Mesendoderm (in vitro differentiated cells): ENCODE measurements around the gene ADGRG6. TPM values are rescaled to one million over a fixed set of nuclear protein-coding genes. Genes with fewer than 3 reads are reported as not detected.

Experiments
- DNase-seq: peaks from one replicate; pipeline ENCODE4 v3.0.0; 2013
- H2AK5ac ChIP-seq: 2 replicates; pipeline ENCODE4 v1.6.1; 2013; ENCODE audit warnings: low read length, inconsistent platforms
- H2BK120ac ChIP-seq: 2 replicates; pipeline ENCODE4 v1.6.1; 2013; ENCODE audit warnings: low read depth, mild to moderate bottlenecking, low read length, moderate library complexity, mixed read lengths
- H2BK15ac ChIP-seq: replicated peaks from 2 replicates; pipeline ENCODE4 v1.6.1; 2013; ENCODE audit warnings: low read depth, mild to moderate bottlenecking, moderate library complexity
- H2BK5ac ChIP-seq: 2 replicates; pipeline ENCODE4 v1.6.1; 2013; ENCODE audit warnings: low read length, inconsistent platforms
- H3K18ac ChIP-seq: 2 replicates; pipeline ENCODE4 v1.6.1; 2013; ENCODE audit warnings: mild to moderate bottlenecking, low read length, mixed read lengths
- H3K23ac ChIP-seq: one replicate; pipeline ENCODE4 v1.6.1; 2013; ENCODE audit warnings: low read length
- H3K27ac ChIP-seq: 2 replicates; pipeline ENCODE4 v1.5.1; 2013; ENCODE audit warnings: low read depth, mild to moderate bottlenecking, inconsistent platforms, low read length, moderate library complexity
- H3K27me3 ChIP-seq: 2 replicates; pipeline ENCODE4 v1.6.1; 2013; ENCODE audit warnings: low read length, control low read depth, mild to moderate bottlenecking, inconsistent platforms; ENCODE audit not compliant: insufficient read depth, poor library complexity
- H3K36me3 ChIP-seq: 2 replicates; pipeline ENCODE4 v1.6.1; 2013; ENCODE audit warnings: low read length, inconsistent platforms; ENCODE audit not compliant: control insufficient read depth, insufficient read depth
- H3K4ac ChIP-seq: one replicate; pipeline ENCODE4 v1.6.1; 2013; ENCODE audit warnings: low read depth, mild to moderate bottlenecking, low read length, moderate library complexity
- H3K4me1 ChIP-seq: 2 replicates; pipeline ENCODE4 v1.6.1; 2013; ENCODE audit warnings: low read depth, low read length, inconsistent platforms; ENCODE audit not compliant: control insufficient read depth
- H3K4me2 ChIP-seq: 2 replicates; pipeline ENCODE4 v1.6.1; 2013; ENCODE audit warnings: low read length
- H3K4me3 ChIP-seq: 2 replicates; pipeline ENCODE4 v1.5.1; 2013; ENCODE audit warnings: mild to moderate bottlenecking, low read length
- H3K56ac ChIP-seq: one replicate; pipeline ENCODE4 v1.6.1; 2013; ENCODE audit warnings: low read length
- H3K79me1 ChIP-seq: 2 replicates; pipeline ENCODE4 v1.6.1; 2013; ENCODE audit warnings: low read length, inconsistent platforms
- H3K79me2 ChIP-seq: 2 replicates; pipeline ENCODE4 v1.6.1; 2013; ENCODE audit warnings: mild to moderate bottlenecking, low read length; ENCODE audit not compliant: control insufficient read depth, insufficient read depth
- H3K9ac ChIP-seq: 2 replicates; pipeline ENCODE4 v1.6.1; 2013; ENCODE audit warnings: low read length, inconsistent platforms
- H4K5ac ChIP-seq: one replicate; pipeline ENCODE4 v1.6.1; 2013; ENCODE audit warnings: low read length
- H4K8ac ChIP-seq: one replicate; pipeline ENCODE4 v1.6.1; 2013; ENCODE audit warnings: low read depth, mild to moderate bottlenecking, control low read depth, low read length, moderate library complexity
- WGBS: extraction: QIAGEN DNeasy Blood & Tissue Kit; methylation state at CpG from one replicate; pipeline ENCODE4 v1.1.7; 2013; ENCODE audit warnings: low lambda C conversion rate, missing lambda C conversion rate; ENCODE audit not compliant: insufficient coverage; ENCODE audit errors: extremely low coverage; 5-methylcytosine and 5-hydroxymethylcytosine counted together
- polyA plus RNA-seq, 2 experiments: library from polyadenylated mRNA; stranded (reverse); fragments of 200-250 nt; gene quantifications; one replicate each; pipeline ENCODE4 v1.2.3, GENCODE V29; 2013

The ADGRG6 gene
- 1.8 TPM for polyA plus RNA-seq (2013, experiment 1 of 2)
- polyA plus RNA-seq (2013, experiment 2 of 2): 2.1 TPM

DNA sequence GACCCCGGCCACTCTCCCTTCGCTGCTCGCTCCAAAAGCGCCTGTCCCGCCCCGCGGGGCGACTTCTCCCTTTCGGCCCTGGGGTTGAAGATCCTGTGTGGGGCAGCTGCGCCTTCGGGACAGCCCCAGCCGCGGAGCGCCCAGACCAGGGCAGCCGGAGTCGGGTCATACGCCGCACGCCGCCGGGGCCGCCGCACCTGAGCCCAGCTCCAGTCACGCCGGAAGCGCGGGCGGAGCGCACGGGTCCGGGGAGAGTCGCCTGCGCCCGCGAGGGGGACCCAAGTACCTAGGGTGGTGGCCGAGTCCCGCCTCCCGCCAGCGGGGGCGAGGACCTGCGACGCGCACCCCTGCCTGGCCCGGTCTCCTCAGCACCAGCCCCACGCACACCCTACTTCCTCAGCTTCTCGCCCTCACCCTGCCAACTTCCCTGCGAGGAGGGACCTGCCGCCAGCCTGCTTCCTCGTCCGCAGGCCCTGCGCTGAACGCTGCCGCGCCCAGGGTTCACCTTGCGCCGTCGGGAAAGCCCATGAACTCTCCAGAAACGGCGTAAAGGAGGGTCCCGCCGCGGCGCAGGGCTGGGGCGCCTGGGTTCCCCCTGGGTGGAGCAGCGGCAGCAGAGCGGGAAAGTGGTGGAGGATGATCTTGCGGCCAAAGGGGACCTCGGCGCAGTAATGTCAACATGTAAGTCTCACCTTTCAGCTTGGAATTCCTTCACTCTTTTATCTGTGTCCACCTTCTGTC, at the start of gene ADGRG6:
Gene ADGRG6 (plus strand): TSS at position 357 of the 741 bp plus-strand sequence. CDS start 323 bp downstream, at position 680.
- Histone ChIP-seq H4K8ac (no peak within 1 kb of the TSS), H3K79me1 (no peaks in the 10 kb centered on the region), H3K56ac (peak within 1 kb of the TSS; percentile 77), H2AK5ac (no peak within 1 kb of the TSS), H2BK120ac (no peak within 1 kb of the TSS), H3K4me2 (peak within 1 kb of the TSS; percentile 69), H2BK15ac (no peak within 1 kb of the TSS), H3K36me3 (no peaks in the 10 kb centered on the region), H3K18ac (peak within 1 kb of the TSS; percentile 33), H3K79me2 (no peaks in the 10 kb centered on the region), H3K23ac (no peak within 1 kb of the TSS), H3K4me1 (no peaks in the 10 kb centered on the region), H3K27me3 (no peaks in the 10 kb centered on the region), H2BK5ac (no peak within 1 kb of the TSS), H3K27ac (no peak within 1 kb of the TSS), H3K4ac (no peak within 1 kb of the TSS), H3K4me3 (peak within 1 kb of the TSS; percentile 47), H4K5ac (no peak within 1 kb of the TSS), H3K9ac (peak within 1 kb of the TSS; percentile 53)
- DNase-seq: peak; percentile 77
- WGBS: no CpG with 5 or more reads among the region's 69 CpGs

DNA sequence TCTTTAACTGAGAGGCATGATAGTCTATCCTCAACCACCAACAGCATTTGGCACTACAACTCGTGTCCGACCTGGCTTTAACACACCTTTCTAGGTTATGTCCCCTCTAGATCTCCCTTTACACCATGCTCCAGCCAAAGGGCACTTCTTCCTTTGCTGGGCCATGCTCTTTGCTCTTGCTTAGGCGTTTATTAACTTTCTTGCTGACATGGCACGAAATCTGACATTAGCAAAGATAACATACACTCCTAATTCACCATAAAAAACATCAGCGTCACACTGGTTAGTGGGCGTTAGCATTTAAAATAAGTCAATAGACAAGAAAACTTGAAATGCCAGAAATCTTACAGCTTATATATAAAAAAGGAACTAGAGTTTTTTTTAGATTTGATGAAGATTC, 47.3 kb upstream of the ADGRG6 start:
- Histone ChIP-seq H3K23ac (no peak overlapping the region), H3K4ac (no peak overlapping the region), H3K9ac (no peak overlapping the region), H3K56ac (no peak overlapping the region), H2AK5ac (no peak overlapping the region), H3K79me2 (no peaks in the 10 kb centered on the region), H3K79me1 (no peaks in the 10 kb centered on the region), H3K4me2 (no peak overlapping the region), H2BK120ac (no peak overlapping the region), H2BK5ac (no peak overlapping the region), H4K8ac (no peak overlapping the region), H3K36me3 (no peaks in the 10 kb centered on the region), H3K27me3 (no peaks in the 10 kb centered on the region), H3K4me1 (no peaks in the 10 kb centered on the region), H3K4me3 (no peak overlapping the region), H2BK15ac (no peak overlapping the region), H3K27ac (no peak overlapping the region), H4K5ac (no peak overlapping the region), H3K18ac (no peak overlapping the region)
- WGBS: no CpG with 5 or more reads among the region's 6 CpGs
- no peak for DNase-seq

DNA sequence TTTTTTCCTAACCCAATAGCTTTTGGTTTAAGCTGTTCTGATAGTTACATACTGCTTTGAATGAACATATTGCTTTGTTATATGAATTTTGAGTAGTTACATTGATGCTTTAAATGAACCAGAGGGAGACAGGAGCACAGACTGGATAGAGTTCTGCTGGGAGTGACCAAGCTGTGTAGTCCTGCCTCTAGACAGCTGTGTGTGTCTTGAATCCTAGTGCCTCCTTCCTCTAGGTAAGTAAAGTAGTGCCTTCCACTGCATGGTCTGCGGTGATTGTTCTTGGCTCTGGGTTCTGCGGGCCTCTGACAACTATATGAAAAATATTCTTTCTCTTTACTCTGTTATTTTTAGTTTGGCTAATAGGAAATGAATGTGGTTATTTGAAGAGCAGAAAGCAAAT, 46.0 kb upstream of the ADGRG6 start:
- Histone ChIP-seq H3K4me3 (no peak overlapping the region), H3K18ac (no peak overlapping the region), H3K79me2 (no peaks in the 10 kb centered on the region), H2BK5ac (no peak overlapping the region), H3K9ac (no peak overlapping the region), H3K4ac (no peak overlapping the region), H3K27ac (no peak overlapping the region), H3K27me3 (no peaks in the 10 kb centered on the region), H2BK120ac (no peak overlapping the region), H3K56ac (no peak overlapping the region), H3K36me3 (no peaks in the 10 kb centered on the region), H4K5ac (no peak overlapping the region), H3K79me1 (no peaks in the 10 kb centered on the region), H4K8ac (no peak overlapping the region), H3K23ac (no peak overlapping the region), H3K4me2 (no peak overlapping the region), H2BK15ac (no peak overlapping the region), H2AK5ac (no peak overlapping the region), H3K4me1 (no peaks in the 10 kb centered on the region)
- no peak for DNase-seq
- WGBS: no CpG with 5 or more reads among the region's 2 CpGs

DNA sequence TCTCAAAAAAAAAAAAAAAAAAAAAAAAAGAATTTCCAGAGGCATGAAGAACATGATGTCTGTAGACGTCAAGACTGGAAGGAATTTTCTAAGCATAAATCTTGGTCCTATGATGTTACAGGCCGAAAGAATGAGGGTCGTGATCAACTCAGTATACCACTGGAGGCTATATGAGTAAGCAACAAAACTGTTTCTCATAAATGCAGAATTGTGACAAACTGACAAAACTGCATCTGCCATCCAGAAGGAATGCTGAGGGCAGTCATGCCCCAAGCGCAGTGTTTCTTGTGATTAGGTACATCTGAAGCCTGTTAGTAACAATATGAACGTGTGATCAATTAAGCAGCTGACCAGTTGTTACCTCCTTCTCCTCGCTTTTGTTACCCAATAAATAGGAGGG, 43.5 kb upstream of the ADGRG6 start:
- no peaks in the 10 kb centered on the region for H3K79me1 ChIP-seq
- no peak overlapping the region for H3K56ac ChIP-seq
- no peak overlapping the region for H2BK5ac ChIP-seq
- H2AK5ac ChIP-seq: no peak overlapping the region
- WGBS: no CpG with 5 or more reads among the region's 6 CpGs
- H3K4me2 ChIP-seq: no peak overlapping the region
- no peak overlapping the region for H3K18ac ChIP-seq
- no peaks in the 10 kb centered on the region for H3K4me1 ChIP-seq
- no peak overlapping the region for H3K27ac ChIP-seq
- no peak overlapping the region for H4K8ac ChIP-seq
- no peaks in the 10 kb centered on the region for H3K36me3 ChIP-seq
- no peaks in the 10 kb centered on the region for H3K27me3 ChIP-seq
- H3K4ac ChIP-seq: no peak overlapping the region
- no peak overlapping the region for H3K4me3 ChIP-seq
- DNase-seq: no peak
- no peaks in the 10 kb centered on the region for H3K79me2 ChIP-seq
- no peak overlapping the region for H2BK15ac ChIP-seq
- no peak overlapping the region for H3K23ac ChIP-seq
- H4K5ac ChIP-seq: no peak overlapping the region
- H3K9ac ChIP-seq: no peak overlapping the region
- H2BK120ac ChIP-seq: no peak overlapping the region

DNA sequence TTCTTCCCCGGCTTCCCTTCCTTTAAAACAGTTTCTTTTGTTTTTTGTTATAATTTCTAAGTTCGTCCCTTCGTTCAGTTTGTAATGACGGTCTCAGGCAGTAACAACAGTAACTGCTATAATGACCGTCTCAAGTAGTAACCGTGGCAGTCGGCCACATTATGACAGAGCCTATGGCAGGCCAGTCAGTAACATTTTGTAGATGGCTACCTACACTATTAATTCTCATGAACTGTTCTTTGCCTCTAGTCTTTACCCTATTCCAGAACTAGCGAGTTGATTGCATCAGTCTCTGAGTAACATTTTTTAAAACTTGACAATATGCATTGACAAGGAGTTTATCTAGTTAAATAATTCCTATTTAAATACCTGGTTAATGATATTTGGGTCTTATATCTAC, 43.0 kb upstream of the ADGRG6 start:
- Histone ChIP-seq H3K4ac (no peak overlapping the region), H3K79me2 (no peaks in the 10 kb centered on the region), H3K4me1 (no peaks in the 10 kb centered on the region), H4K8ac (no peak overlapping the region), H3K79me1 (no peaks in the 10 kb centered on the region), H3K9ac (no peak overlapping the region), H2BK120ac (no peak overlapping the region), H3K56ac (no peak overlapping the region), H3K4me2 (no peak overlapping the region), H3K27ac (no peak overlapping the region), H3K4me3 (no peak overlapping the region), H4K5ac (no peak overlapping the region), H2BK5ac (no peak overlapping the region), H3K18ac (no peak overlapping the region), H2AK5ac (no peak overlapping the region), H3K36me3 (no peaks in the 10 kb centered on the region), H2BK15ac (no peak overlapping the region), H3K23ac (no peak overlapping the region), H3K27me3 (no peaks in the 10 kb centered on the region)
- DNase-seq: no peak
- no CpG with 5 or more reads among the region's 8 CpGs for WGBS

DNA sequence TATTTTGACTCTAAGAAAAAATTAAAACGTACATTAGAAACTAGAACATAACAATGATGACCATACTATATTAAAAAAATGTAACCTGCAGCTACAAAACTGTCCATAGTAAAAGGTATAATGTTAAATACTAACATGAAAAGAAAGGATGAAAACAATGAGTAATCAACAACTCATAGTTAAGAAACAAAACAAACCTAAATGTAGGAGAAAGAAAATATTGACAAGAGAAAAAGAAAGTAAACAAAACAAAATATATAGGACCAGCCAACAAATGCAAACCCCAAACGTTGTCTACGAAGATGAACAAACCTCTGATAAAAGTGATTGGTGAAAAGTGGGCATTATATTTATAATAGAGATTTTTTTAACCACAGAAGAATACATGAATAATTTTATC, 41.1 kb upstream of the ADGRG6 start:
- no peak overlapping the region for H3K27ac ChIP-seq
- H4K5ac ChIP-seq: no peak overlapping the region
- H3K4me1 ChIP-seq: no peaks in the 10 kb centered on the region
- no peak overlapping the region for H3K4me2 ChIP-seq
- no peaks in the 10 kb centered on the region for H3K79me1 ChIP-seq
- no peak overlapping the region for H2AK5ac ChIP-seq
- H2BK120ac ChIP-seq: no peak overlapping the region
- H3K79me2 ChIP-seq: no peaks in the 10 kb centered on the region
- no peaks in the 10 kb centered on the region for H3K36me3 ChIP-seq
- no peak overlapping the region for H4K8ac ChIP-seq
- H2BK15ac ChIP-seq: no peak overlapping the region
- H2BK5ac ChIP-seq: no peak overlapping the region
- no peak overlapping the region for H3K4me3 ChIP-seq
- no peak for DNase-seq
- no CpG with 5 or more reads among the region's 3 CpGs for WGBS
- no peak overlapping the region for H3K56ac ChIP-seq
- no peak overlapping the region for H3K4ac ChIP-seq
- no peak overlapping the region for H3K9ac ChIP-seq
- H3K23ac ChIP-seq: no peak overlapping the region
- H3K27me3 ChIP-seq: no peaks in the 10 kb centered on the region
- H3K18ac ChIP-seq: no peak overlapping the region
